OCI-LY7 (cell line): Measurements from ENCODE around the gene CAPZB.

Source experiments
- EZH2phosphoT487 ChIP-seq: fragments of 200-600 bp; sonication (generic); IDR thresholded peaks from 2 replicates; pipeline ENCODE4 v1.6.1; 2018; ENCODE audit warnings: low read depth, borderline replicate concordance, mild to moderate bottlenecking, mixed run types, antibody characterized with exemption, low read length, moderate library complexity, mixed read lengths
- TF ChIP-seq, protein P1 (sequence below): fragments of 200-600 bp; sonication (generic); conservative IDR thresholded peaks from 2 replicates; pipeline ENCODE4 v1.5.1; 2014; ENCODE audit warnings: mild to moderate bottlenecking, antibody characterized with exemption, low read length, moderate library complexity, mixed read lengths

- TF ChIP-seq, protein P1, sequence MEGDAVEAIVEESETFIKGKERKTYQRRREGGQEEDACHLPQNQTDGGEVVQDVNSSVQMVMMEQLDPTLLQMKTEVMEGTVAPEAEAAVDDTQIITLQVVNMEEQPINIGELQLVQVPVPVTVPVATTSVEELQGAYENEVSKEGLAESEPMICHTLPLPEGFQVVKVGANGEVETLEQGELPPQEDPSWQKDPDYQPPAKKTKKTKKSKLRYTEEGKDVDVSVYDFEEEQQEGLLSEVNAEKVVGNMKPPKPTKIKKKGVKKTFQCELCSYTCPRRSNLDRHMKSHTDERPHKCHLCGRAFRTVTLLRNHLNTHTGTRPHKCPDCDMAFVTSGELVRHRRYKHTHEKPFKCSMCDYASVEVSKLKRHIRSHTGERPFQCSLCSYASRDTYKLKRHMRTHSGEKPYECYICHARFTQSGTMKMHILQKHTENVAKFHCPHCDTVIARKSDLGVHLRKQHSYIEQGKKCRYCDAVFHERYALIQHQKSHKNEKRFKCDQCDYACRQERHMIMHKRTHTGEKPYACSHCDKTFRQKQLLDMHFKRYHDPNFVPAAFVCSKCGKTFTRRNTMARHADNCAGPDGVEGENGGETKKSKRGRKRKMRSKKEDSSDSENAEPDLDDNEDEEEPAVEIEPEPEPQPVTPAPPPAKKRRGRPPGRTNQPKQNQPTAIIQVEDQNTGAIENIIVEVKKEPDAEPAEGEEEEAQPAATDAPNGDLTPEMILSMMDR = no peak
- TF ChIP-seq EZH2phosphoT487 = no peak
Measured at GRCh38 chr1:19313636-19313959, 171.7 kb downstream of the CAPZB start.
